ENCODE results near the gene DPP6.

The DPP6 gene

DNA sequence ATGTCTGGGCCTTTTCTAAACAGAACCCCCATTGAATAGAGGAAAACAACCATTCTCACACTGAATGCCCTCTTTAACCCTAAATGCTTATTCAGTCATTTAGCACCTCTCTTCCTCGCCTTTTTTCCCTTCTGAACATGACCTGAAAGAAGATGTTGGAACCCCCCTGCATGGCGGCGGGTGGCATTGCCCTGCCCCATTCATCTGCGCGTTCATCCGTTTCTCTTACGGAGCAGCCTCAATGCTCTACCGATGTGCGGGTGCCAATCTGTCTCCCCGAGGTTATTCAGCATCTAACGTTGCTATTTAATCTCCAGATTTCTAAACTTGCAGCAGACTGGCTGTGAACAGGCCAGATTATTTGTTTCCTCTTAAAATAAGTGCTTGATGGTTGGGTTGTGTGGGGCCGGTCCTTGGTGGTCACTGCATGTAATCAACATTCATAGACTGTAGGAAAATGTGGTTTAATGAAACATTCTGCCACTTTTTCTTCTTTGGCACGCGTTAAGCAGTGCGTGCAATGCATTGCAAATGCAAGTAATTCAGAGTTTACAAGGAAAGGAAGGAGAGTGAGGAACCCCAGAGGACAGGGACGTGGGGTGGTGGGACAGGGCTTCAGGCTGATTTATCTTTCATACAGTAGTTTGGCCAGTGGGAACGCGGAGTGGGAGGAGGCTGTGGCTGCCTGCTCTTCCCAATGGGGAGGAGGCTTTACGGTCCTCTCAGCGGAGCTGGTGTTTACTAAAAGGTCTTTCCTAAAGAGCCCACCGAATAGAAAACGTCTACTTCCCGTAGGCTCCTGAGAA, 286.7 kb downstream of the DPP6 start:
- peak in 15 of 56 donors; percentile 7 to 57 (median 25) for DNase-seq

- no peak for DNase-seq
Measured at GRCh38 chr7:154342971-154343633, 290.9 kb downstream of the DPP6 start.

DNA sequence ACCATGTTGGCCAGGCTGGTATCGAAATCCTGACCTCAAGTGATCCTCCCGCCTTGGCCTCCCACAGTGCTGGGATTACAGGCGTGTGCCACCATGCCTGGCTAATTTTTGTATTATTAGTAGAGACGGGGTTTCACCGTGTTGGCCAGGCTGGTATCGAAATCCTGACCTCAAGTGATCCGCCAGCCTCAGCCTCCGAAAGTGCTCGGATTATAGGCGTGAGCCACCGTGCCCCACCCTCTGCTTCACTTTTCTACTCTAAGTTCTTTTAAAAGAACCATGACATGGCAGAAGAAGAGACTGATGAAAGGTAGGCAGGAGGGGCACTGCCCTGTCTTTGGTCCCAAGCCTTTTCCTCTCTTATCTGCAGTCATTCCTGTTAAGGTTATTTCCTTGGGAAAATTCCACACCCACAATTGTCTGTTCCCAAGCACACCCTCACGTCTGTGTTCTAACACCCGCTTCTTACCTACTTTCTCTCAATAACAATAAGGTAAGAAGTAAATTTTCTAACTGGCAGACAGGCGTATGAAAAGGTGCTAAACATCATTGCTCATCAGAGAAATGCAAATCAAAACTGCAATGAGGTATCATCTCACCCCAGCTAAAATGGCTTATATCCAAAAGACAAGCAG, 291.7 kb downstream of the DPP6 start:
- no peak for DNase-seq

DNA sequence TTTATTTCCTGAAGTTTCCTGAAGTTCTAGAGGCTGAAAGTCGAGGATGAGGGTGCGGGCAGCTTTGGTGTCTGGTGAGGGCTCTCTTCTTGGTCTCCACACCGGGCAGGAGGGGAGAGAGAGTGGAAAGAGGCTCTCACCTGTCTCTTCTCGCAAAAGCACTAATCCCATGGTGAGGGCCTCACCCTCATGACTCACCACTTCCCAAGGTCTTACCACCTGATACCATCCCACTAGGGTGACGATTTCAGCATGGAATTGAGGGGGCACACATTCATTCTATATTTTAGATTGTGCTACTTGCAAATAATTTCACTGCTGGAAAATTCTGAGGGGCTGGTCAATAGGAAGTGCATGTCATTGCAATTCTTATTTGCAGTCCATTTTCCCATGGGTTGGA, 292.9 kb downstream of the DPP6 start:
- no peak for DNase-seq

DNA sequence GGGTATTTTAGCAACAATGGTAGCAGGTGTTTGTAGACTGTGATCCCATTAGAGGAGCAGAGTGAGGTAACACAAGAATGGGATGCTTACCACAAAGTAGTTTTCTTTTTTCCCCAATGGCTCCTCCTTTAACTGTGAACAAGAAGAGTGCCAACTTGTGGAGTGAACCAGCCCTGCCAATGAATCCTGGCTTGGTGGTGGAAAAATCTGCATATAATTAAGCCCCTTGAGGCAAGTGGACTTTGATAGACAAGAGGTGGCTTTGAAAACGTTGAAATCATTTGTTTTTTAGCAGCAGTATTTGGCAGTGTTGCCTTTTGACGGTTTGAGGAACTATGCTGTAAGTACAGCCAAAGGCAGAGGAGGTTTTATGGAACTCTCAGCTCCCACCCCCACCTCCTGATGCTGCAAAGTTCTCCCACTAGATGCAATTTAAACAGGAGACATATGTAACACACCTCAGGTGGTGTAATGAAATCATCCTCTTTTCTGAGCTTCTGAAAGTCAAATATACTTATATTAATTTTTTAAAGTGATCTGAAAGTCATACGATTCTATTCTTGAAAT, 295.6 kb downstream of the DPP6 start:
- DNase-seq: peak in 1 of 56 donors; percentile 46

- no peak for DNase-seq
Measured at GRCh38 chr7:154350892-154351291, 298.7 kb downstream of the DPP6 start.

DNA sequence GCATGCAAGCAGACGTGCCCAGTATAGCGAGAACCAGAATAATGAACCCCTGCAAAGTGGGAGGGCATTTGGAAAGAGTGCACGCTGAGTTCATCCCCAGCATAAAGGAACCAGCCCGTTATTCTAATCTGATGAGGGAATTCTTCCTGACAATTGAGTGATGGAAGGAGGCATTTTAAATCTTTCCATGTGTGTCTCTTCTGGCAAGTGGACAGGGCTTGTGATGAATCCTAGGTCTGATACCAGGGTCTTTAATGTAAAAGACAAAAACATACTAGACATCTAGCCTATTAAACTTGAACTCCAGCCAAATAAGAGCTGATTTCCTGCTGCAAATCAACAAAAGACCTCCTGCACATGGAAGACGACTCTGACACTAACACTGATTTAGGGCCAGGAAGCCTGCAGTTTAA, 301.2 kb downstream of the DPP6 start:
- no peak for DNase-seq

- no peak for DNase-seq
Measured at GRCh38 chr7:154364170-154364569, 312.0 kb downstream of the DPP6 start.

- DNase-seq: no peak
Measured at GRCh38 chr7:154371424-154371823, 319.2 kb downstream of the DPP6 start.

DNA sequence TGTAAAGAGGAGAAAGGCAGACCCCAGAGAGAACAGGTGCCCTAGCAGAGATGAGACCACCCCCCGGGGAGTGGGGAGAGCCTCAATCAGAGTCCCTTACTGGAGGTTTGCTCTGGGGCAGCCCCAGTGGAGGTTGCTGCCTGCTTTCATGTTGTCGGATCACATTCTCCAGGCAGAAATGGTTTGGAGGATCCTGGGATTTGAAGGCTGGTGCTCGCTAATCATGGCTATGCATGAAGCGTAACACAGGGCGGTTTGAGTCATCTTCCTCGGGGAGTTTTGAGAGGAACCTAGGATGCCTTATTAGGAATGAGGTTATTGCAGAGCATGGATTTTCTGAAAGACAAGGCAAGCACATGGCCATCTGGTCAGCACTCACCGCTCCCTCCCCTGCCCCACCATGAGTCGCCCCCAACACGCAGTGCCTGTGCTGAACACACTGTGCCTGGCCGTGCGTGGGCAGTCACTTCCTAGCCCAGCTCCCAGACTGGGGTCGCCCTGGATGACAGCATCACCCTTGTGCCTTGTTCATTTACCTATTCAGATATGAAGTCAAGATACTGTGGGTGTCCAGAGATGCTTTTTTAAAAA, 319.9 kb downstream of the DPP6 start:
- peak in 6 of 56 donors; percentile 11 to 49 (median 26) for DNase-seq

- DNase-seq: peak in 10 of 56 donors; percentile 15 to 52 (median 30)
Measured at GRCh38 chr7:154373956-154374355, 321.8 kb downstream of the DPP6 start.

DNA sequence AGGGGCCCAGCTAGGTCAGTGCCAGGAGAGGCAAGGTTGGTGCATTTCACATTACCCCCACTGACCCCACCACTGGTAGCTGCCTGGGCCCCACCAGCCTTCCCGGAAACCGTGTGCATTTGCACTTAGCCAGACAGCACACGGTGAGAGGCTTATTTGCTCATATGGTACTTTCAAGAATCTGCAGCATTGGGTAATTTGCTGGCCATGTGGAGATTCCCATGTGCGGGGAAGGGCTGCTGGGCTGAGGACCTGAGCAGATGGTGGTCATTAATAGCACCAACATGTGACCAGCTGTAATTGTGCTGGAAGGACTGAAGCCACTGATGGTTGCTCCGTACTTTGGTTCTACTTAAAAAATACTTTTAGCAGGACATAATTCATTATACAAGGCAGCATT, 323.8 kb downstream of the DPP6 start:
- no peak for DNase-seq

GRCh38 chr7:154380771-154381170, 328.6 kb downstream of the DPP6 start:
- DNase-seq: no peak

DNA sequence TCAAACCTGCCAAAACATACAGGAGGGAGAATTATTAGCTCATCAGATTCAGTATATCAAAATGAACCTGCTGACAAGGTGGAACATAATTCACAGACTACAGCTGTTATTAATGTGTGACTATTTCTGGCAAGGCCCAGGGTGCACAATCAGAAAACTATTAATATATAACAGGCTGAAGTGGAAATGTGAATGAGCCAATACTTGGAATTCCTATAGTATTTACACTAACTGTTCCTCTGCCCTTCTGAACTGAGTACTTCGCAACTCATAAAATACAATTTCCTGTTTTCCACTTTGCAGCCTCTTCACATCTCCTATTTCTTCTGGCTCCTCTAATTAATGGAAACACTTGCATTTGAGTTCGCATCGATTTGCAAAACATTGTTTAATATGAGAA, 330.8 kb downstream of the DPP6 start:
- no peak for DNase-seq

- DNase-seq: peak in 2 of 56 donors; percentile 9 to 17
Measured at GRCh38 chr7:154385214-154385613, 333.0 kb downstream of the DPP6 start.

GRCh38 chr7:154387252-154387651, 335.1 kb downstream of the DPP6 start:
- no peak for DNase-seq

GRCh38 chr7:154388412-154388811, 336.2 kb downstream of the DPP6 start:
- no peak for DNase-seq

DNA sequence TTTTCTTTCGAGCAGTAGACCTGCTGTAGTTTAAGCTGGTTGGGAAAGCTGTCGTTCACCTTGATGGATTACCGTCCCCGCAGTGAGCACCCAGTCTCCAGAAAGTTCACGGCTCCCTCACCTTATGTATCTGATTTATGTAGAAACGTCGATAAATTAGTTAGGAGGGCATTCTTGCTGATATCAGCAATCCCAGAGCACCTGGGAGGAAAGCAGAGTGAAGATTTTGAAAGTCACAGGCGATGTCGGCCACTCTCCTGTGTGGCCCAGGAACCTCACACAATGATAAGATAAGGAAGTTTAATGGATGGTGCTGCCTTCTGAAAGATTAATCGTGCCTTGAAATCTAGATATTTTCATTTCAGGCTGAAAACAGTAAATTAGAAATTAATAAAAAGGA, 336.8 kb downstream of the DPP6 start:
- DNase-seq: no peak

DNA sequence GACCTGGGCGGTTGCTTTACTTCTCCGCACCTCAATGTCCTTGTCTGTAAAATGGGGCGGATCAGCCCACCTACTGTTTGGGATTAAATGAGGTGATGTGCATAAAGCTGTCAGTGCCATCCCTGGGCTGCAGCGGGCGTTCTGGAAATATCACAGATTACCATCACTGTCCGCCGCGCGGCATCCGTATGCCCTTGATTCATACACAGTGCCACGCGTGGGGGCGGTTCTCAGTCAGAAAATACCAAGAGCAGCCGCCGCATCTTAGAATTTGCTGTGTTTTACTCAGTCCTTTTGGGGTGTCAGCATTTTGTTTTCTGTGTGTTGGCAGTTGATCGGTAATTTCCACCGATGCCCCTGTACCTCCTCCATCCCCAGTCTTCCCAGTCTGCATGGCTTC, 338.8 kb downstream of the DPP6 start:
- DNase-seq: peak in 4 of 56 donors; percentile 2 to 27 (median 18)

GRCh38 chr7:154394804-154395203, 342.6 kb downstream of the DPP6 start:
- DNase-seq: no peak

DNA sequence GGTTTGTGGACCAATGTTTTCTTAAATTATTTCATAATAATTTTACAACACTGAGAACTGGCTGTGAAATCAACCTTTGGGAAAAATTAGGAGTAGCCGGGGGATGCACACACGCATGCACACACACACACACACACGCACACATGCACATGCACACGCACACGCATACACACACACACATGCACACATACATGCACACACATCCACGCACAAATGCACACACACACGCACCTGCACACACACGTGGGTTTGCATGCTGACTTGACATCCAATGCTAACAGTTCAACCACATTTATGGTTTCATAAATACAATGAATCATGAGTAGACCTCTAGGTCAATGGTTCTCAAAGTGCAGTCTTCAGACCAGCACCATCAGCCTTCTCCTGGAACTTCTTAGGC, 354.1 kb downstream of the DPP6 start:
- no peak for DNase-seq
